Smooth muscle cell (in vitro differentiated cells): ENCODE measurements around the gene RIMBP3C. TPM values are rescaled to one million over a fixed set of nuclear protein-coding genes. Genes with fewer than 3 reads are reported as not detected.

Source experiments
- DNase-seq: peaks from one replicate; lab custom pipeline; 2025; ENCODE audit not compliant: unreplicated experiment; lab: John Stamatoyannopoulos, UW
- H2AFZ ChIP-seq: fragments of 200-600 bp; sonication (generic); 2 replicates; pipeline ENCODE4 v1.6.0; 2016; ENCODE audit warnings: antibody characterized with exemption, low read depth, mild to moderate bottlenecking
- H3F3A ChIP-seq: fragments of 200-600 bp; sonication (generic); 2 replicates; pipeline ENCODE4 v1.6.0; 2017; ENCODE audit warnings: antibody characterized with exemption, low read depth
- H3K27ac ChIP-seq: fragments of 200-600 bp; sonication (generic); 2 replicates; pipeline ENCODE4 v1.5.1; 2016; ENCODE audit warnings: low read depth, mild to moderate bottlenecking
- H3K27me3 ChIP-seq: fragments of 200-600 bp; sonication (generic); 2 replicates; pipeline ENCODE4 v1.6.1; 2016; ENCODE audit warnings: low read depth, mild to moderate bottlenecking
- H3K36me3 ChIP-seq: fragments of 200-600 bp; sonication (generic); 2 replicates; pipeline ENCODE4 v1.5.1; 2016; ENCODE audit warnings: low read depth
- H3K4me1 ChIP-seq: fragments of 200-600 bp; sonication (generic); 2 replicates; pipeline ENCODE4 v1.5.1; 2016; ENCODE audit warnings: low read depth
- H3K4me2 ChIP-seq: fragments of 200-600 bp; sonication (generic); 2 replicates; pipeline ENCODE4 v1.6.0; 2016; ENCODE audit warnings: mild to moderate bottlenecking
- H3K4me3 ChIP-seq: fragments of 200-600 bp; sonication (generic); 2 replicates; pipeline ENCODE4 v1.5.1; 2016; ENCODE audit warnings: mild to moderate bottlenecking
- H3K79me2 ChIP-seq: fragments of 200-600 bp; sonication (generic); 2 replicates; pipeline ENCODE4 v1.6.0; 2016; ENCODE audit warnings: low read depth, mild to moderate bottlenecking
- H3K9ac ChIP-seq: fragments of 200-600 bp; sonication (generic); 2 replicates; pipeline ENCODE4 v1.6.0; 2016; ENCODE audit warnings: low read depth
- H3K9me3 ChIP-seq: fragments of 200-600 bp; sonication (generic); replicated peaks from 2 replicates; pipeline ENCODE4 v1.5.1; 2016; ENCODE audit warnings: low read depth
- H4K20me1 ChIP-seq: fragments of 200-600 bp; sonication (generic); 2 replicates; pipeline ENCODE4 v1.6.0; 2016; ENCODE audit warnings: low read depth
- CTCF ChIP-seq: fragments of 200-600 bp; sonication (generic); IDR thresholded peaks from 2 replicates; pipeline ENCODE4 v1.5.1; 2017; ENCODE audit warnings: borderline replicate concordance, mild to moderate bottlenecking, antibody characterized with exemption; ENCODE audit not compliant: insufficient read depth, poor library complexity, severe bottlenecking
- WGBS: methylation state at CpG from one replicate; pipeline ENCODE4 v1.1.7; 2016; ENCODE audit warnings: low lambda C conversion rate; 5-methylcytosine and 5-hydroxymethylcytosine counted together
- polyA plus RNA-seq: library from polyadenylated mRNA; unstranded; fragments of >200 nt; fragmentation: Nextera tagmentation; extraction: Ambion mirVana; gene quantifications from 2 replicates; pipeline ENCODE4 v1.2.1, GENCODE V29; 2016
- total RNA-seq: library from RNA; depleted of rRNA; stranded (reverse); fragments of >200 nt; gene quantifications from 2 replicates; pipeline ENCODE4 v1.2.3, GENCODE V29; 2014

RIMBP3C gene
- total and polyA plus RNA-seq, 2 experiments from 2014 or later, result 0.17 to 0.45 TPM

- no peaks in the 10 kb centered on the region for H3K9me3 ChIP-seq
- H3K27ac ChIP-seq, result no peak overlapping the region
- 92% methylated on average over 6 of the region's 6 CpGs for WGBS
Measured at GRCh38 chr22:21579474-21579851, 28.2 kb upstream of the RIMBP3C start.

GRCh38 chr22:21573750-21574494 lies 22.7 kb upstream of the RIMBP3C start:
- WGBS, result 93% methylated on average over 5 of the region's 5 CpGs
- TF ChIP-seq CTCF, result no peak
- H3K4me2 ChIP-seq, result no peak overlapping the region
- H3K27me3 ChIP-seq, result no peaks in the 10 kb centered on the region
- no peak for DNase-seq
- H2AFZ ChIP-seq, result no peak overlapping the region
- no peaks in the 10 kb centered on the region for H3K9me3 ChIP-seq
- H3K36me3 ChIP-seq, result no peaks in the 10 kb centered on the region
- no peak overlapping the region for H3K27ac ChIP-seq
- H3K9ac ChIP-seq, result no peak overlapping the region
- H3K4me1 ChIP-seq, result peaks cover 21% of the 10 kb centered on the region
- peaks cover 100% of the 10 kb centered on the region for H4K20me1 ChIP-seq
- no peak overlapping the region for H3K4me3 ChIP-seq
- H3F3A ChIP-seq, result no peaks in the 10 kb centered on the region
- H3K79me2 ChIP-seq, result peaks cover 100% of the 10 kb centered on the region

More at GRCh38 chr22:21579474-21579851, 28.2 kb upstream of the RIMBP3C start:
- no peaks in the 10 kb centered on the region for H3K4me1 ChIP-seq
- H3F3A ChIP-seq, result no peaks in the 10 kb centered on the region
- no peak for TF ChIP-seq CTCF
- peaks cover 100% of the 10 kb centered on the region for H3K79me2 ChIP-seq
- no peak overlapping the region for H2AFZ ChIP-seq
- H3K27me3 ChIP-seq, result no peaks in the 10 kb centered on the region
- H3K4me3 ChIP-seq, result no peak overlapping the region
- H3K9ac ChIP-seq, result no peak overlapping the region
- H3K36me3 ChIP-seq, result no peaks in the 10 kb centered on the region
- no peak for DNase-seq
- H3K4me2 ChIP-seq, result no peak overlapping the region
- peaks cover 100% of the 10 kb centered on the region for H4K20me1 ChIP-seq

GRCh38 chr22:21573293-21573734 lies 22.1 kb upstream of the RIMBP3C start:
- H3K27me3 ChIP-seq, result no peaks in the 10 kb centered on the region
- H3K4me1 ChIP-seq, result peaks cover 24% of the 10 kb centered on the region
- H3K4me3 ChIP-seq, result no peak overlapping the region
- H4K20me1 ChIP-seq, result peaks cover 100% of the 10 kb centered on the region
- H2AFZ ChIP-seq, result no peak overlapping the region
- no peaks in the 10 kb centered on the region for H3F3A ChIP-seq
- 93% methylated on average over 6 of the region's 6 CpGs for WGBS
- H3K27ac ChIP-seq, result peak overlapping the region; percentile 11
- no peaks in the 10 kb centered on the region for H3K36me3 ChIP-seq
- H3K4me2 ChIP-seq, result no peak overlapping the region
- no peaks in the 10 kb centered on the region for H3K9me3 ChIP-seq
- DNase-seq, result no peak
- no peak overlapping the region for H3K9ac ChIP-seq
- no peak for TF ChIP-seq CTCF
- H3K79me2 ChIP-seq, result peaks cover 100% of the 10 kb centered on the region

- H4K20me1 ChIP-seq, result peaks cover 87% of the 10 kb centered on the region
- no peaks in the 10 kb centered on the region for H3K27me3 ChIP-seq
- no peak overlapping the region for H3K27ac ChIP-seq
- H3K36me3 ChIP-seq, result no peaks in the 10 kb centered on the region
- H2AFZ ChIP-seq, result no peak overlapping the region
- no peak for TF ChIP-seq CTCF
- WGBS, result 99% methylated on average over 4 of the region's 4 CpGs
- no peak overlapping the region for H3K4me3 ChIP-seq
- peaks cover 93% of the 10 kb centered on the region for H3K79me2 ChIP-seq
- H3K4me2 ChIP-seq, result no peak overlapping the region
- H3F3A ChIP-seq, result no peaks in the 10 kb centered on the region
- H3K9ac ChIP-seq, result no peak overlapping the region
- DNase-seq, result no peak
- H3K4me1 ChIP-seq, result peaks cover 24% of the 10 kb centered on the region
- no peaks in the 10 kb centered on the region for H3K9me3 ChIP-seq
Measured at GRCh38 chr22:21571679-21572078, 20.4 kb upstream of the RIMBP3C start.
